Fibroblast of pulmonary artery (primary cell): ENCODE results near the gene TAF7L.
"Not testable (repeated sequence)": the region's sequence is repeated elsewhere in the genome, so short reads cannot be mapped to it uniquely, and the experiment has no call there.

Experiments
- DNase-seq: peaks from one replicate; pipeline ENCODE4 v3.0.0-alpha.2; 2010; ENCODE audit warnings: low read depth
- H3K4me3 ChIP-seq: replicated peaks from 2 replicates; pipeline ENCODE4 v1.5.1; 2011; ENCODE audit warnings: low read depth, mild to moderate bottlenecking, control low read depth, low read length, moderate library complexity
- CTCF ChIP-seq: IDR thresholded peaks from 2 replicates; pipeline ENCODE4 v1.5.1; 2011; ENCODE audit warnings: mild to moderate bottlenecking, control low read depth, low read length, inconsistent platforms; ENCODE audit errors: missing control alignments

Gene TAF7L

GRCh38 chrX:101290957-101291603 lies at the start of gene TAF7L:
TAF7L (minus strand) TSS chrX:101291334; CDS start chrX:101287543, 3,791 bp downstream.
- peak within 1 kb of the TSS; percentile 10 for H3K4me3 ChIP-seq
- peak; percentile 17 for DNase-seq
- TF ChIP-seq CTCF: no peak

- TF ChIP-seq CTCF: no peak
- no peak overlapping the region for H3K4me3 ChIP-seq
- no peak for DNase-seq
These were observed 46.7 kb upstream of the TAF7L start for GRCh38 chrX:101337776-101338271.

GRCh38 chrX:101334310-101334709 lies 43.2 kb upstream of the TAF7L start:
- not testable (repeated sequence) for DNase-seq

GRCh38 chrX:101326600-101326999 lies 35.5 kb upstream of the TAF7L start:
- not testable (repeated sequence) for H3K4me3 ChIP-seq, DNase-seq

More at GRCh38 chrX:101334310-101334709, 43.2 kb upstream of the TAF7L start:
- not testable (repeated sequence) for H3K4me3 ChIP-seq

- no peak overlapping the region for H3K4me3 ChIP-seq
- DNase-seq: no peak
- TF ChIP-seq CTCF: no peak
These were observed 12.7 kb upstream of the TAF7L start for GRCh38 chrX:101303790-101304189.

- not testable (repeated sequence) for DNase-seq, H3K4me3 ChIP-seq
These were observed 4.5 kb upstream of the TAF7L start for GRCh38 chrX:101295603-101296002.

- H3K4me3 ChIP-seq: no peak overlapping the region
- peak; percentile 66 for DNase-seq
- TF ChIP-seq CTCF: peak; percentile 62
These were observed 3.7 kb downstream of the TAF7L start for GRCh38 chrX:101287402-101287801.

- DNase-seq: no peak
- no peak overlapping the region for H3K4me3 ChIP-seq
- TF ChIP-seq CTCF: no peak
These were observed 14.9 kb downstream of the TAF7L start for GRCh38 chrX:101276238-101276637.
